DOHH2 (cell line): ENCODE data around the gene STUB1.

Experiments
- H3F3A ChIP-seq: fragments of 200-600 bp; sonication (generic), shearing (Covaris generic); 2 replicates; pipeline ENCODE4 v1.6.0; 2016; ENCODE audit warnings: antibody characterized with exemption, mild to moderate bottlenecking; ENCODE audit not compliant: control insufficient read depth, insufficient read depth
- H3K27ac ChIP-seq: fragments of 200-600 bp; sonication (generic); 2 replicates; pipeline ENCODE4 v1.5.1; 2014; ENCODE audit warnings: low read depth, mild to moderate bottlenecking, low read length, moderate library complexity
- H3K27me3 ChIP-seq: fragments of 200-600 bp; sonication (generic); 2 replicates; pipeline ENCODE4 v1.6.1; 2014; ENCODE audit warnings: mild to moderate bottlenecking, low read length, mixed read lengths; ENCODE audit not compliant: control insufficient read depth
- H3K36me3 ChIP-seq: fragments of 200-600 bp; sonication (generic); 2 replicates; pipeline ENCODE4 v1.6.1; 2014; ENCODE audit warnings: mild to moderate bottlenecking, low read length, moderate library complexity, mixed read lengths; ENCODE audit not compliant: control insufficient read depth
- H3K4me1 ChIP-seq: fragments of 200-600 bp; sonication (generic); 2 replicates; pipeline ENCODE4 v1.6.1; 2014; ENCODE audit warnings: mild to moderate bottlenecking, low read length, mixed read lengths; ENCODE audit not compliant: control insufficient read depth
- H3K4me2 ChIP-seq: fragments of 200-600 bp; sonication (generic); 2 replicates; pipeline ENCODE4 v1.6.0; 2014; ENCODE audit warnings: mild to moderate bottlenecking, low read length, moderate library complexity
- H3K4me3 ChIP-seq: fragments of 200-600 bp; sonication (generic); 2 replicates; pipeline ENCODE4 v1.5.1; 2014; ENCODE audit warnings: mild to moderate bottlenecking, low read length, mixed read lengths
- H3K79me2 ChIP-seq: fragments of 200-600 bp; sonication (generic); 2 replicates; pipeline ENCODE4 v1.6.1; 2014; ENCODE audit warnings: mild to moderate bottlenecking, low read length, mixed read lengths; ENCODE audit not compliant: control insufficient read depth
- H3K9me2 ChIP-seq: fragments of 200-600 bp; sonication (generic); replicated peaks from 2 replicates; pipeline ENCODE4 v1.6.1; 2014; ENCODE audit warnings: mild to moderate bottlenecking, low read length, mixed read lengths; ENCODE audit not compliant: control insufficient read depth
- H3K9me3 ChIP-seq: fragments of 200-600 bp; sonication (generic); 2 replicates; pipeline ENCODE4 v1.6.1; 2014; ENCODE audit warnings: antibody characterized with exemption, low read length, mixed read lengths; ENCODE audit not compliant: control insufficient read depth, insufficient read depth
- H4K20me1 ChIP-seq: fragments of 200-600 bp; sonication (generic); 2 replicates; pipeline ENCODE4 v1.6.0; 2014; ENCODE audit warnings: low read depth, mild to moderate bottlenecking, antibody characterized with exemption, low read length, moderate library complexity; ENCODE audit not compliant: control insufficient read depth, insufficient read depth
- CTCF ChIP-seq: fragments of 200-600 bp; sonication (generic); IDR thresholded peaks from one replicate; pipeline ENCODE4 v1.5.1; 2014; ENCODE audit warnings: antibody characterized with exemption, mild to moderate bottlenecking, low read depth, low read length; ENCODE audit not compliant: poor library complexity, severe bottlenecking
- EZH2phosphoT487 ChIP-seq: fragments of 200-600 bp; sonication (generic); IDR thresholded peaks from 2 replicates; pipeline ENCODE4 v1.6.1; 2017; ENCODE audit warnings: borderline replicate concordance, mild to moderate bottlenecking, antibody characterized with exemption, low read length, moderate library complexity, mixed read lengths

The STUB1 gene

DNA sequence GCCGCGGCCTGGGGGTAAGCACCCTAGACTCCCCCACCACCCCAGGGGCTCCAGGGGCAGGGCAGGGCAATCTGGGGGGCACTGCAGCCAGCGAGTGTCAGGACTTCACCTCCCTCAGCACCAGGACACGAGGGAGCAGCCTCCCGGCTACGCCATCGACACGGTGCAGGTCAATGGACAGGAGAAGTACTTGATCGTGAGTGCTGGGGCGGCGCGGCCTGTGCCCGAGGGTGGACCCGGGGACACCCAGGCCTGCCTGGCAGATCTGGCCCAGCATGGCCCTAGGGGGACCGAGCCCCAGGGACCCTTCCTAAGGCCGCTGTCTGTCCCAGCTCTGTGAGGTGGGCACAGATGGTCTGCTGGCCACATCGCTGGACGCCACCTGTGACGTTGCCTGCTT is 7.8 kb upstream of the STUB1 start:
- Histone ChIP-seq H4K20me1 (peaks cover 5% of the 10 kb centered on the region; the same call in 1 of the 2 replicates), H3K27me3 (peaks cover 3% of the 10 kb centered on the region; the same call in 1 of the 2 replicates), H3K79me2 (peaks cover 25% of the 10 kb centered on the region), H3F3A (0 out of 2 replicates have a peak, but pooled peaks cover 2% of the 10 kb centered on the region), H3K4me3 (no peak overlapping the region), H3K4me1 (peaks cover 20% of the 10 kb centered on the region), H3K36me3 (peaks cover 64% of the 10 kb centered on the region), H3K9me3 (no peaks in the 10 kb centered on the region), H3K9me2 (no peaks in the 10 kb centered on the region), H3K27ac (no peak overlapping the region), H3K4me2 (no peak overlapping the region)
- TF ChIP-seq CTCF (no peak), EZH2phosphoT487 (no peak)

GRCh38 chr16:672851-673250 is 7.4 kb upstream of the STUB1 start:
- Histone ChIP-seq H3K4me2 (no peak overlapping the region), H3K4me1 (peaks cover 16% of the 10 kb centered on the region), H3K27me3 (peaks cover 3% of the 10 kb centered on the region; the same call in 1 of the 2 replicates), H3K4me3 (no peak overlapping the region), H3F3A (no peaks in the 10 kb centered on the region), H4K20me1 (peaks cover 5% of the 10 kb centered on the region; the same call in 1 of the 2 replicates), H3K79me2 (peaks cover 23% of the 10 kb centered on the region), H3K9me2 (no peaks in the 10 kb centered on the region), H3K9me3 (no peaks in the 10 kb centered on the region), H3K27ac (no peak overlapping the region), H3K36me3 (peaks cover 61% of the 10 kb centered on the region)
- no peak for TF ChIP-seq CTCF
- TF ChIP-seq EZH2phosphoT487: no peak

DNA sequence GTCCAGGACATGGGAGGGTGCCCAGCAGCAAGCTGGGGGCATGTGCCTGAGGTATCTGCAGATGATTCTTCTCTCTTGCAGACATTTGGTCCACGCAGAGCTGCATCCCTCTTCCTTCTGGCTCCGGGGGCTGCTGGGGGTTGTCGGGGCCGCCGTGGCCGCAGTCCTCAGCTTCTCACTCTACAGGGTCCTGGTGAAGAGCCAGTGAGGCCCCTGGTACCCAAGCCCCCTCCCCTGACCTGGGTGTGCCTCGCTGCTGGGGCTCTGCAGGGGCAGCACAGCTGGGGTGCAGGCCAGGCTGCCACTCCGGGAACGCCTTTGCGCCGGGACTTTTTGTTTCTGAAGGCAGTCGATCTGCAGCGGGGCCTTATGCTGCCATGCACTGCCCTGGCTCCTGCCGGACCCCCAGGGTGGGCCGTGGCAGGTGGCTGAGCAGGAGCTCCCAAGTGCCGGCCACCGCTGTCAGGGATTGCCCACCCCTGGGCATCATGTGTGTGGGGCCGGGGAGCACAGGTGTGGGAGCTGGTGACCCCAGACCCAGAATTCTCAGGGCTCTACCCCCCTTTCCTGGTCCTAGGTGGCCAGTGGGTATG is 6.7 kb upstream of the STUB1 start:
- Histone ChIP-seq H3K4me1 (peaks cover 16% of the 10 kb centered on the region), H3K4me2 (no peak overlapping the region), H3K36me3 (peaks cover 56% of the 10 kb centered on the region), H4K20me1 (peaks cover 5% of the 10 kb centered on the region; the same call in 1 of the 2 replicates), H3K9me2 (no peaks in the 10 kb centered on the region), H3F3A (no peaks in the 10 kb centered on the region), H3K27me3 (peaks cover 3% of the 10 kb centered on the region; the same call in 1 of the 2 replicates), H3K4me3 (no peak overlapping the region), H3K9me3 (no peaks in the 10 kb centered on the region), H3K27ac (no peak overlapping the region), H3K79me2 (peaks cover 17% of the 10 kb centered on the region)
- TF ChIP-seq EZH2phosphoT487 (no peak), CTCF (no peak)
